Right lobe of liver (tissue), 4 donors: ENCODE data around the gene NCOA3.

ENCODE experiments used
- CTCF ChIP-seq, 4 donors: fragments of 200-600 bp in 3 of 4; fragments of 450-650 bp in 1 of 4; IDR thresholded peaks; one replicate each; pipeline versions ENCODE4 v1.5.1 to v1.8.0; 2016 to 2022; ENCODE audit warnings: antibody characterized with exemption in 4 of 4, mild to moderate bottlenecking in 2 of 4
- POLR2A ChIP-seq: fragments of 450-650 bp; IDR thresholded peaks from one replicate; pipeline ENCODE4 v1.6.1; 2017; ENCODE audit warnings: antibody characterized with exemption, mild to moderate bottlenecking
- donor health status: DM: no; HTN: no; CAD: no.
- donor health status: DM: no; HTN: no; CAD: no.
- donor health status: DM: no; HTN: yes; CAD: no.

- TF ChIP-seq CTCF (IDR thresholded peaks at IDR 0.05) (no peak), POLR2A (no peak)
Measured at GRCh38 chr20:47672166-47672565, 170.5 kb downstream of the NCOA3 start.
